SK-N-SH treated with all-trans-retinoic acid at 6 μM for 48 hours (cell line): Measurements from ENCODE around the gene MAGED2.

Source experiments
- ATAC-seq: fragments of 200-7000 bp; cut with Tn5 transposase; 3 replicates; pipeline ENCODE4 v1.9.1; 2020; ENCODE audit warnings: mild to moderate bottlenecking, moderate library complexity
- ARNTL ChIP-seq: fragments of 450-650 bp; formaldehyde crosslinking; IDR thresholded peaks from 2 replicates; pipeline ENCODE4 v1.5.0; 2020; ENCODE audit warnings: low read depth, mild to moderate bottlenecking, moderate library complexity, borderline replicate concordance
- BACH2 ChIP-seq: fragments of 250-450 bp; sonication (Bioruptor Pico); IDR thresholded peaks from 2 replicates; pipeline ENCODE4 v1.9.0; 2021; ENCODE audit warnings: mild to moderate bottlenecking, borderline replicate concordance
- CSDC2 ChIP-seq: fragments of 250-450 bp; sonication (Bioruptor Pico); IDR thresholded peaks from 2 replicates; pipeline ENCODE4 v1.5.0; 2020; ENCODE audit warnings: mild to moderate bottlenecking, moderate library complexity
- ESRRG ChIP-seq: fragments of 250-450 bp; sonication (Bioruptor Pico); IDR thresholded peaks from 2 replicates; pipeline ENCODE4 v1.6.1; 2021; ENCODE audit warnings: mild to moderate bottlenecking
- GLIS3 ChIP-seq: fragments of 250-450 bp; sonication (Bioruptor Pico); IDR thresholded peaks from 2 replicates; pipeline ENCODE4 v1.5.0; 2020; ENCODE audit warnings: mild to moderate bottlenecking, moderate library complexity
- ISL1 ChIP-seq: fragments of 250-450 bp; sonication (Bioruptor Pico); IDR thresholded peaks from 2 replicates; pipeline ENCODE4 v2.1.2; 2022; ENCODE audit warnings: mild to moderate bottlenecking, moderate library complexity
- OSR1 ChIP-seq: fragments of 250-450 bp; sonication (Bioruptor Pico); IDR thresholded peaks from 2 replicates; pipeline ENCODE4 v1.8.0; 2022; ENCODE audit warnings: moderate library complexity, mild to moderate bottlenecking, inconsistent platforms
- PATZ1 ChIP-seq: fragments of 250-450 bp; sonication (Bioruptor Pico); IDR thresholded peaks from 2 replicates; pipeline ENCODE4 v1.8.0; 2020; ENCODE audit warnings: mild to moderate bottlenecking, moderate library complexity, borderline replicate concordance
- PPARA ChIP-seq: fragments of 250-450 bp; sonication (Bioruptor Pico); IDR thresholded peaks from 2 replicates; pipeline ENCODE4 v1.5.0; 2020; ENCODE audit warnings: mild to moderate bottlenecking, borderline replicate concordance
- RARB ChIP-seq: fragments of 250-450 bp; sonication (Bioruptor Pico); IDR thresholded peaks from 2 replicates; pipeline ENCODE4 v1.8.0; 2021; ENCODE audit warnings: mild to moderate bottlenecking, moderate library complexity
- TCF4 ChIP-seq: fragments of 250-450 bp; sonication (Bioruptor Pico); IDR thresholded peaks from 2 replicates; pipeline ENCODE4 v1.8.0; 2021; ENCODE audit warnings: mild to moderate bottlenecking, moderate library complexity, borderline replicate concordance
- TSHZ2 ChIP-seq: fragments of 250-450 bp; sonication (Bioruptor Pico); IDR thresholded peaks from 2 replicates; pipeline ENCODE4 v1.5.0; 2020; ENCODE audit warnings: mild to moderate bottlenecking, moderate library complexity
- ZC3H10 ChIP-seq: fragments of 250-450 bp; sonication (Bioruptor Pico); IDR thresholded peaks from 2 replicates; pipeline ENCODE4 v1.5.1; 2021; ENCODE audit warnings: mild to moderate bottlenecking, moderate library complexity
- ZFP30 ChIP-seq: fragments of 450-650 bp; formaldehyde crosslinking; IDR thresholded peaks from 2 replicates; pipeline ENCODE4 v1.5.0; 2022; ENCODE audit warnings: mild to moderate bottlenecking, moderate library complexity
- ZNF565 ChIP-seq: fragments of 450-650 bp; formaldehyde crosslinking; conservative IDR thresholded peaks from 2 replicates; pipeline ENCODE4 v1.5.0; 2020; ENCODE audit warnings: low read depth, mild to moderate bottlenecking, moderate library complexity
- ZNF70 ChIP-seq: fragments of 450-650 bp; formaldehyde crosslinking; IDR thresholded peaks from 2 replicates; pipeline ENCODE4 v1.5.0; 2020; ENCODE audit warnings: mild to moderate bottlenecking, moderate library complexity
- ZNF8 ChIP-seq: fragments of 450-650 bp; formaldehyde crosslinking; IDR thresholded peaks from 2 replicates; pipeline ENCODE4 v1.5.0; 2020; ENCODE audit warnings: mild to moderate bottlenecking, moderate library complexity

The MAGED2 gene

GRCh38 chrX:54819201-54819600 is 11.7 kb downstream of the MAGED2 start:
- no peak for ATAC-seq
- TF ChIP-seq TSHZ2 (CRISPR knock-in tag) = no peak

GRCh38 chrX:54820737-54821136 is 13.2 kb downstream of the MAGED2 start:
- TF ChIP-seq ARNTL (CRISPR knock-in tag) (no peak), TCF4 (CRISPR knock-in tag) (no peak), ZNF70 (CRISPR knock-in tag) (no peak), TSHZ2 (CRISPR knock-in tag) (no peak), CSDC2 (no peak), ZNF565 (CRISPR knock-in tag) (no peak), ZFP30 (CRISPR knock-in tag) (no peak), GLIS3 (CRISPR knock-in tag) (no peak), ZNF8 (CRISPR knock-in tag) (no peak)
- TF ChIP-seq, all 23 proteins: peak for 0
- ATAC-seq = no peak

- TF ChIP-seq ESRRG (CRISPR knock-in tag) (no peak), BACH2 (CRISPR knock-in tag) (no peak), PATZ1 (no peak), TCF4 (CRISPR knock-in tag) (no peak), ISL1 (CRISPR knock-in tag) (no peak)
- ATAC-seq = no peak
These were observed 13.8 kb downstream of the MAGED2 start for GRCh38 chrX:54821310-54821709.

GRCh38 chrX:54824195-54824594 is 16.6 kb downstream of the MAGED2 start:
- TF ChIP-seq PPARA (CRISPR knock-in tag) = no peak
- TF ChIP-seq ZNF8 (CRISPR knock-in tag) = no peak
- TF ChIP-seq ZNF565 (CRISPR knock-in tag) = no peak
- TF ChIP-seq PATZ1 = no peak
- no peak for TF ChIP-seq RARB (CRISPR knock-in tag)
- no peak for TF ChIP-seq TCF4 (CRISPR knock-in tag)
- TF ChIP-seq ZC3H10 = no peak
- TF ChIP-seq ISL1 (CRISPR knock-in tag) = no peak
- no peak for TF ChIP-seq GLIS3 (CRISPR knock-in tag)
- TF ChIP-seq ESRRG (CRISPR knock-in tag) = no peak
- TF ChIP-seq, all 23 proteins: peak for 0
- no peak for ATAC-seq

GRCh38 chrX:54824722-54825121 is 17.2 kb downstream of the MAGED2 start:
- ATAC-seq = no peak
- TF ChIP-seq ARNTL (CRISPR knock-in tag) = no peak
- TF ChIP-seq OSR1 = no peak
- no peak for TF ChIP-seq ZC3H10
- no peak for TF ChIP-seq ZNF565 (CRISPR knock-in tag)
- no peak for TF ChIP-seq ESRRG (CRISPR knock-in tag)
